Sigmoid colon (tissue), 7 donors: ENCODE measurements around the gene SMIM43. TPM values are rescaled to one million over a fixed set of nuclear protein-coding genes. Genes with fewer than 3 reads are reported as not detected.

ENCODE experiments used
- DNase-seq: peaks from one replicate; pipeline ENCODE4 v3.0.0-alpha.2; 2019
- H3K27ac ChIP-seq, 4 donors: fragments of 200-600 bp; sonication (generic); one replicate each; pipeline ENCODE4 v1.5.1; 2016 to 2019; ENCODE audit warnings: mild to moderate bottlenecking in 1 of 4
- H3K27me3 ChIP-seq, 3 donors: fragments of 200-600 bp; sonication (generic); one replicate each; pipeline ENCODE4 v1.5.1; 2019; ENCODE audit warnings: mild to moderate bottlenecking in 1 of 3
- H3K36me3 ChIP-seq, 4 donors: fragments of 200-600 bp; sonication (generic); one replicate each; pipeline ENCODE4 v1.5.1; 2016 to 2019
- H3K4me1 ChIP-seq, 4 donors: fragments of 200-600 bp; sonication (generic); one replicate each; pipeline ENCODE4 v1.5.1; 2017 to 2019
- H3K4me3 ChIP-seq, 4 donors: fragments of 200-600 bp; sonication (generic); one replicate each; pipeline ENCODE4 v1.5.1; 2017 to 2019; ENCODE audit warnings: mild to moderate bottlenecking in 2 of 4, moderate library complexity in 1 of 4
- H3K9me3 ChIP-seq, 4 donors: fragments of 200-600 bp in 3 of 4; sonication (generic) in 3 of 4; one replicate each; pipeline versions ENCODE4 v1.5.1 to v1.6.1; 2013 to 2019
- CTCF ChIP-seq, 4 experiments: fragments of 450-650 bp in 3 of 4; fragments of 200-600 bp in 1 of 4; IDR thresholded peaks; one replicate each; pipeline ENCODE4 v1.5.1; 2016 to 2019; ENCODE audit warnings: antibody characterized with exemption in 4 of 4, mild to moderate bottlenecking in 3 of 4, moderate library complexity in 2 of 4
- EP300 ChIP-seq, 4 donors: sonication (generic); formaldehyde crosslinking; IDR thresholded peaks; one replicate each; pipeline ENCODE4 v1.6.1; 2017; ENCODE audit warnings: antibody characterized with exemption in 4 of 4
- POLR2A ChIP-seq, 2 donors: fragments of 450-650 bp; IDR thresholded peaks; one replicate each; pipeline ENCODE4 v1.6.1; 2016; ENCODE audit warnings: antibody characterized with exemption in 2 of 2, mild to moderate bottlenecking in 2 of 2, moderate library complexity in 2 of 2
- POLR2AphosphoS5 ChIP-seq, 4 donors: sonication (generic); formaldehyde crosslinking; IDR thresholded peaks; one replicate each; pipeline ENCODE4 v1.6.1; 2017; ENCODE audit warnings: antibody characterized with exemption in 4 of 4
- WGBS, 2 donors: extraction: QIAGEN DNeasy Blood & Tissue Kit; methylation state at CpG; one replicate each; pipeline ENCODE4 v1.1.7; 2013; 5-methylcytosine and 5-hydroxymethylcytosine counted together
- intact Hi-C: fragments of 100-400 bp; cut with DNase I; formaldehyde crosslinking; loops from one replicate; pipeline ENCODE4 v1.15.1; 2023
- polyA plus RNA-seq, 3 donors: library from polyadenylated mRNA; stranded (reverse); fragments of 200-250 nt; gene quantifications; one replicate each; pipeline ENCODE4 v1.2.3, GENCODE V29; 2013
- total RNA-seq, 4 donors: library from RNA; depleted of rRNA; stranded (reverse); fragments of >200 nt; gene quantifications; one replicate each; pipeline ENCODE4 v1.1.0, GENCODE V29; 2016
- donor health status: healthy with polysubstance abuse.
- donor health status: Bipolar disorder and iron deficiency.
- donor health status: healthy.

SMIM43 gene
- total and polyA plus RNA-seq, 7 donors = 0.44 to 1.1 (median 0.60) TPM; not detected in 3

GRCh38 chr4:121728798-121729226, 36.2 kb downstream of the SMIM43 start:
- Histone ChIP-seq H3K36me3 (no peaks in the 10 kb centered on the region), H3K9me3 (no peaks in the 10 kb centered on the region), H3K4me1 (no peaks in the 10 kb centered on the region), H3K27ac (no peak overlapping the region), H3K4me3 (no peak overlapping the region), H3K27me3 (no peaks in the 10 kb centered on the region)
- no peak for DNase-seq
- TF ChIP-seq EP300 (IDR thresholded peaks at IDR 0.05) (no peak), POLR2AphosphoS5 (IDR thresholded peaks at IDR 0.05) (no peak), POLR2A (IDR thresholded peaks at IDR 0.05) (no peak), CTCF (IDR thresholded peaks at IDR 0.05) (no peak)
- 28 to 70% methylated on average over 3 of the region's 3 CpGs for WGBS, 2 donors
- intact Hi-C loops = loop anchor here (5.0 kb wide), 1 partner anchor 357 kb away; no protein-coding TSS in a partner anchor

GRCh38 chr4:121728066-121728465, 36.9 kb downstream of the SMIM43 start:
- intact Hi-C loops = loop anchor here (5.0 kb wide), 1 partner anchor 356 kb away; no protein-coding TSS in a partner anchor
- WGBS, 2 donors = 84 to 88% methylated on average over 4 of the region's 4 CpGs

GRCh38 chr4:121726642-121727268, 38.2 kb downstream of the SMIM43 start:
- no peak overlapping the region for H3K4me3 ChIP-seq
- no peak for DNase-seq
- intact Hi-C loops = loop anchor here (1.0 to 5.0 kb wide), 2 partner anchors 29 to 354 kb away; no protein-coding TSS in a partner anchor
- peaks cover 0 to 2% (median 0%) of the 10 kb centered on the region in 4 donors for H3K4me1 ChIP-seq
- no peaks in the 10 kb centered on the region for H3K27me3 ChIP-seq
- WGBS, 2 donors = 40 to 48% methylated on average over 3 of the region's 3 CpGs
- no peak overlapping the region for H3K27ac ChIP-seq
- no peaks in the 10 kb centered on the region for H3K9me3 ChIP-seq
- no peaks in the 10 kb centered on the region for H3K36me3 ChIP-seq
- TF ChIP-seq EP300 (IDR thresholded peaks at IDR 0.05) = no peak
- TF ChIP-seq POLR2A (IDR thresholded peaks at IDR 0.05) = no peak
- peak; percentile 30 to 70 (median 52) for TF ChIP-seq CTCF (IDR thresholded peaks at IDR 0.05)
- TF ChIP-seq POLR2AphosphoS5 (IDR thresholded peaks at IDR 0.05) = no peak

More at GRCh38 chr4:121728066-121728465, 36.9 kb downstream of the SMIM43 start:
- Histone ChIP-seq H3K9me3 (no peaks in the 10 kb centered on the region), H3K4me3 (no peak overlapping the region), H3K27ac (no peak overlapping the region), H3K27me3 (no peaks in the 10 kb centered on the region), H3K4me1 (no peaks in the 10 kb centered on the region), H3K36me3 (no peaks in the 10 kb centered on the region)
- TF ChIP-seq CTCF (IDR thresholded peaks at IDR 0.05) = no peak
- no peak for DNase-seq

- TF ChIP-seq POLR2A (IDR thresholded peaks at IDR 0.05) (no peak), POLR2AphosphoS5 (IDR thresholded peaks at IDR 0.05) (no peak), EP300 (IDR thresholded peaks at IDR 0.05) (no peak), CTCF (IDR thresholded peaks at IDR 0.05) (no peak)
- 85 to 93% methylated on average over 1 of the region's 1 CpG for WGBS, 2 donors
- no peaks in the 10 kb centered on the region for H3K9me3 ChIP-seq
- H3K27ac ChIP-seq = no peak overlapping the region
- intact Hi-C loops = loop anchor here (5.0 kb wide), 1 partner anchor 352 kb away; no protein-coding TSS in a partner anchor
- DNase-seq = no peak
- peaks cover 0 to 8% (median 0%) of the 10 kb centered on the region in 4 donors for H3K4me1 ChIP-seq
- H3K27me3 ChIP-seq = no peaks in the 10 kb centered on the region
- H3K4me3 ChIP-seq = no peak overlapping the region
- no peaks in the 10 kb centered on the region for H3K36me3 ChIP-seq
Observed at GRCh38 chr4:121724671-121725070, 40.3 kb downstream of the SMIM43 start.
